Measurements from ENCODE around the gene UBL3. TPM values are rescaled to one million over a fixed set of nuclear protein-coding genes. Genes with fewer than 3 reads are reported as not detected.

UBL3 gene, protein sequence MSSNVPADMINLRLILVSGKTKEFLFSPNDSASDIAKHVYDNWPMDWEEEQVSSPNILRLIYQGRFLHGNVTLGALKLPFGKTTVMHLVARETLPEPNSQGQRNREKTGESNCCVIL
- total RNA-seq (2021; ENCODE audit: unreplicated experiment), result 10.7 TPM
- polyA plus RNA-seq (2012), result 3.9 and 5.2 TPM in 2 replicates
- Bru-seq, nascent RNA, result percentile 61 among the genes with signal in this experiment
- BruChase-seq, experiment 1, labeled RNA remaining after a 6-hour chase, result percentile 70 among the genes with signal in this experiment
- BruChase-seq, experiment 2, labeled RNA remaining after a 2-hour chase, result percentile 60 among the genes with signal in this experiment
- long read RNA-seq, full-length matches to known transcripts, result 63 of 66 reads
- long read RNA-seq, partial matches to known transcripts, result 0 of 66 reads
- long read RNA-seq, other reads (novel, unspliced or antisense), result 3 of 66 reads

GRCh38 chr13:29850213-29850898 lies at the start of gene UBL3:
UBL3 (minus strand) TSS chr13:29850617; CDS start chr13:29849538, 1,079 bp downstream.
- Histone ChIP-seq H3K4me2 (ENCODE audit: low read length) (peak within 1 kb of the TSS; percentile 74), H3K36me3 (ENCODE audit: control insufficient read depth in 1 of 2, insufficient read depth in 2 of 2, low read length in 2 of 2) (no peaks in the 10 kb centered on the region), H3K9ac (ENCODE audit: low read length) (peak within 1 kb of the TSS; percentile 63), H3K4me1 (ENCODE audit: control insufficient read depth in 1 of 2, insufficient read depth in 2 of 2, low read length in 2 of 2) (peaks cover 0 to 12% of the 10 kb centered on the region in 2 experiments; a peak in 3 of 4 replicates), H3K79me2 (ENCODE audit: insufficient read depth, low read length) (peaks cover 25% of the 10 kb centered on the region), H3K9me2 (ENCODE audit: insufficient read depth) (no peaks in the 10 kb centered on the region), H3K27me3 (ENCODE audit: insufficient read depth, low read length) (no peaks in the 10 kb centered on the region), H4K20me1 (ENCODE audit: insufficient read depth) (no peaks in the 10 kb centered on the region), H2AFZ (ENCODE audit: low read depth, low read length, poor library complexity, severe bottlenecking) (peak within 1 kb of the TSS; percentile 69), H3K27ac (ENCODE audit: low read depth, low read length) (peak within 1 kb of the TSS; percentile 82), H3K4me3 (replicated peaks in 1 of 2; ENCODE audit: low read depth in 1 of 2, low read length in 2 of 2) (peak within 1 kb of the TSS; percentile 69 to 74), H3K9me3 (ENCODE audit: control insufficient read depth in 1 of 2, insufficient read depth in 1 of 2, low read depth in 1 of 2, low read length in 2 of 2) (no peaks in the 10 kb centered on the region)
- intact Hi-C loops (cut with micrococcal nuclease), result loop anchor here (1.0 kb wide), 1 partner anchor 74 kb away; no protein-coding TSS in a partner anchor
- DNase-seq (ENCODE audit: low read depth, low spot score) (peak; percentile 85), ATAC-seq (peak; percentile 88)
- BruUV-seq (replicated peaks), result no TSS peak
- ChIA-PET CTCF (interaction anchor here (0.8 to 2.9 kb wide), 4 partner anchors 73 to 265 kb away, joined by 3 to 14 read pairs (median 8); no protein-coding TSS in a partner anchor), POLR2A (interaction anchor here (0.6 to 1.9 kb wide), 5 partner anchors 11 to 640 kb away, joined by 3 to 5 read pairs (median 4); no protein-coding TSS in a partner anchor), RAD21 (ENCODE audit: low non-redundant PET in 1 of 2, low total read pairs in 2 of 2, uncharacterized antibody in 2 of 2, unreplicated experiment in 2 of 2) (interaction anchor here (0.5 to 1.8 kb wide), 4 partner anchors 73 to 263 kb away, joined by 4 to 5 read pairs (median 4); no protein-coding TSS in a partner anchor)
- no peak for TF ChIP-seq TCF7L2 (IDR thresholded peaks at IDR 0.05; ENCODE audit: borderline replicate concordance, extremely low read depth, insufficient read depth, insufficient read length)
- no peak for TF ChIP-seq CEBPB (IDR thresholded peaks at IDR 0.05; ENCODE audit: low read depth)
- peak; percentile 58; the same call in 1 of the 2 replicates for TF ChIP-seq SRF (IDR thresholded peaks at IDR 0.05; ENCODE audit: low read depth)
- no peak for TF ChIP-seq CTCF (IDR thresholded peaks at IDR 0.05 in 2 of 3, conservative IDR thresholded peaks at IDR 0.05 in 1 of 3; ENCODE audit: borderline replicate concordance in 1 of 3, insufficient read depth in 1 of 3, low read depth in 2 of 3, low read length in 2 of 3)
- no peak for TF ChIP-seq JUND (IDR thresholded peaks at IDR 0.05)
- no peak for TF ChIP-seq CBX3 (IDR thresholded peaks at IDR 0.05; ENCODE audit: low read depth)
- TF ChIP-seq SIN3A (IDR thresholded peaks at IDR 0.05; ENCODE audit: low read depth), result peak; percentile 64; the same call in 1 of the 2 replicates
- TF ChIP-seq ZBTB33 (IDR thresholded peaks at IDR 0.05; ENCODE audit: extremely low read depth, insufficient replicate concordance, low read length), result peak; percentile 44
- no peak for TF ChIP-seq RAD21 (IDR thresholded peaks at IDR 0.05; ENCODE audit: low read depth)
- TF ChIP-seq POLR2AphosphoS5 (IDR thresholded peaks at IDR 0.05; ENCODE audit: low read depth, low read length), result peak; percentile 71
- peak; percentile 87 for TF ChIP-seq YY1 (IDR thresholded peaks at IDR 0.05; ENCODE audit: extremely low read depth, insufficient replicate concordance, low read depth, low read length)
- peak; percentile 29 for TF ChIP-seq POLR2A (IDR thresholded peaks at IDR 0.05; ENCODE audit: borderline replicate concordance, extremely low read depth, insufficient read depth, insufficient read length)
- no peak for TF ChIP-seq EZH2phosphoT487 (IDR thresholded peaks at IDR 0.05; ENCODE audit: borderline replicate concordance)
- TF ChIP-seq, protein P1, sequence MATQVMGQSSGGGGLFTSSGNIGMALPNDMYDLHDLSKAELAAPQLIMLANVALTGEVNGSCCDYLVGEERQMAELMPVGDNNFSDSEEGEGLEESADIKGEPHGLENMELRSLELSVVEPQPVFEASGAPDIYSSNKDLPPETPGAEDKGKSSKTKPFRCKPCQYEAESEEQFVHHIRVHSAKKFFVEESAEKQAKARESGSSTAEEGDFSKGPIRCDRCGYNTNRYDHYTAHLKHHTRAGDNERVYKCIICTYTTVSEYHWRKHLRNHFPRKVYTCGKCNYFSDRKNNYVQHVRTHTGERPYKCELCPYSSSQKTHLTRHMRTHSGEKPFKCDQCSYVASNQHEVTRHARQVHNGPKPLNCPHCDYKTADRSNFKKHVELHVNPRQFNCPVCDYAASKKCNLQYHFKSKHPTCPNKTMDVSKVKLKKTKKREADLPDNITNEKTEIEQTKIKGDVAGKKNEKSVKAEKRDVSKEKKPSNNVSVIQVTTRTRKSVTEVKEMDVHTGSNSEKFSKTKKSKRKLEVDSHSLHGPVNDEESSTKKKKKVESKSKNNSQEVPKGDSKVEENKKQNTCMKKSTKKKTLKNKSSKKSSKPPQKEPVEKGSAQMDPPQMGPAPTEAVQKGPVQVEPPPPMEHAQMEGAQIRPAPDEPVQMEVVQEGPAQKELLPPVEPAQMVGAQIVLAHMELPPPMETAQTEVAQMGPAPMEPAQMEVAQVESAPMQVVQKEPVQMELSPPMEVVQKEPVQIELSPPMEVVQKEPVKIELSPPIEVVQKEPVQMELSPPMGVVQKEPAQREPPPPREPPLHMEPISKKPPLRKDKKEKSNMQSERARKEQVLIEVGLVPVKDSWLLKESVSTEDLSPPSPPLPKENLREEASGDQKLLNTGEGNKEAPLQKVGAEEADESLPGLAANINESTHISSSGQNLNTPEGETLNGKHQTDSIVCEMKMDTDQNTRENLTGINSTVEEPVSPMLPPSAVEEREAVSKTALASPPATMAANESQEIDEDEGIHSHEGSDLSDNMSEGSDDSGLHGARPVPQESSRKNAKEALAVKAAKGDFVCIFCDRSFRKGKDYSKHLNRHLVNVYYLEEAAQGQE (IDR thresholded peaks at IDR 0.05; ENCODE audit: low read depth), result no peak
- TF ChIP-seq ZNF274 (IDR thresholded peaks at IDR 0.05; ENCODE audit: low read depth, low read length), result no peak
- no peak for TF ChIP-seq FOSL1 (IDR thresholded peaks at IDR 0.05; ENCODE audit: low read depth)
